ENCODE measurements around the gene NPHP1. TPM values are rescaled to one million over a fixed set of nuclear protein-coding genes. Genes with fewer than 3 reads are reported as not detected.
"Not testable (repeated sequence)": the region's sequence is repeated elsewhere in the genome, so short reads cannot be mapped to it uniquely, and the experiment has no call there.

NPHP1 gene
- total RNA-seq, 2 donors from 2014 or later, result 8.4 to 10.6 TPM

DNA sequence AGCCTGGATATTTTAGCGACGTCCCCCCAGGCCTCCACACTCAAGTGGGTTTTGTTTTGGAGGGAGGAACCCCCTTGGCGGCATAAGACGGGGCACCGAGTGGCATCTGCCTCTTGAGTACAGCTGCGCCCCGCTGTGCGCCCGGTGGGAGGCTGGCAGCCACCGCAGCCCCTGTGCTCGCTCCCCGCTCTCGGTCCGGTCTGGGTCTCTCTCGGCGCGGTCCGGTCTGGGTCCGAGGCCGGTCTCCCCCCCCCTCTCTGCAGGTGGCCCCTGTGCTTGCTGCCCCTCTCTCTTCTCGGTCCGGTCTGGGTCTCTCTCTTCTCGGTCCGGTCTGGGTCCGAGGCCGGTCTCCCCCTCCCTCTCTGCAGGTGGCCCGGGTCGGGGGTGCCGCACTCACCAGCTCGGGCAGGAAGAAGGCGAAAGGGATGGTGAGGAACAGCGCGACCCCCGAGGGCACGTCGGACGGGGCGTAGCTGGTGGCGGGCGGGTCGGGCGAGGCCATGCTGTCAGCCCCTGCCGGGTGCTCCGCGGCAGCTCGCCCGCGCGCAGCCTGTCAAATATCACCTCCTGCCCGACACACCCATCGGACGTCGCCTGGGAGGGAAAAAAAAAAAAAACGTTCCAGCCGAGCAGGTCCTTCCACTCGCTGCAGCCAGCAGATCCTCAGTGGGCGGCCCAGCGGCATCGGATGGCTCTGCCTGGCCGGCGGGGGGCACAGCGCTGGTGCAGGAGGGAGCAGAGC is 89.4 kb downstream of the NPHP1 start, which contains the start of gene MALL:
TSS of gene MALL (minus strand) at position 532 of the 742 bp plus-strand sequence. CDS start at position 502, 30 bp downstream.
- TF ChIP-seq, protein P1, sequence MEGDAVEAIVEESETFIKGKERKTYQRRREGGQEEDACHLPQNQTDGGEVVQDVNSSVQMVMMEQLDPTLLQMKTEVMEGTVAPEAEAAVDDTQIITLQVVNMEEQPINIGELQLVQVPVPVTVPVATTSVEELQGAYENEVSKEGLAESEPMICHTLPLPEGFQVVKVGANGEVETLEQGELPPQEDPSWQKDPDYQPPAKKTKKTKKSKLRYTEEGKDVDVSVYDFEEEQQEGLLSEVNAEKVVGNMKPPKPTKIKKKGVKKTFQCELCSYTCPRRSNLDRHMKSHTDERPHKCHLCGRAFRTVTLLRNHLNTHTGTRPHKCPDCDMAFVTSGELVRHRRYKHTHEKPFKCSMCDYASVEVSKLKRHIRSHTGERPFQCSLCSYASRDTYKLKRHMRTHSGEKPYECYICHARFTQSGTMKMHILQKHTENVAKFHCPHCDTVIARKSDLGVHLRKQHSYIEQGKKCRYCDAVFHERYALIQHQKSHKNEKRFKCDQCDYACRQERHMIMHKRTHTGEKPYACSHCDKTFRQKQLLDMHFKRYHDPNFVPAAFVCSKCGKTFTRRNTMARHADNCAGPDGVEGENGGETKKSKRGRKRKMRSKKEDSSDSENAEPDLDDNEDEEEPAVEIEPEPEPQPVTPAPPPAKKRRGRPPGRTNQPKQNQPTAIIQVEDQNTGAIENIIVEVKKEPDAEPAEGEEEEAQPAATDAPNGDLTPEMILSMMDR (conservative IDR thresholded peaks at IDR 0.05), result no peak
- Mint-ChIP-seq H3K27me3 (ENCODE audit: insufficient read depth) (peaks cover 77% of the 10 kb centered on the region), H3K4me3 (peak within 1 kb of the TSS; percentile 47), H3K27ac (no peak within 1 kb of the TSS), H3K4me1 (peaks cover 7% of the 10 kb centered on the region), H3K36me3 (ENCODE audit: low read depth) (no peaks in the 10 kb centered on the region), H3K9me3 (peaks cover 11% of the 10 kb centered on the region)
- Histone ChIP-seq H3K36me3 (ENCODE audit: control insufficient read depth, insufficient read depth, low read length) (no peaks in the 10 kb centered on the region), H3K9me3 (ENCODE audit: control insufficient read depth, low read length) (no peaks in the 10 kb centered on the region), H3K27ac (ENCODE audit: low read depth, low read length) (no peak within 1 kb of the TSS), H3K4me1 (ENCODE audit: control insufficient read depth, insufficient read depth, low read length) (no peaks in the 10 kb centered on the region), H3K9ac (ENCODE audit: extremely low read depth, low read length, poor library complexity, severe bottlenecking) (no peak within 1 kb of the TSS), H3K4me3 (ENCODE audit: low read length) (peak within 1 kb of the TSS; percentile 69), H3K27me3 (ENCODE audit: control insufficient read depth, insufficient read depth, low read length, poor library complexity, severe bottlenecking) (peaks cover 39% of the 10 kb centered on the region)
- peak; percentile 81 for DNase-seq
- 12 to 16% methylated on average over 15 to 62 of the region's 62 CpGs for WGBS, 2 experiments (ENCODE audit: insufficient coverage in 1 of 2, insufficient read length in 1 of 2)

DNA sequence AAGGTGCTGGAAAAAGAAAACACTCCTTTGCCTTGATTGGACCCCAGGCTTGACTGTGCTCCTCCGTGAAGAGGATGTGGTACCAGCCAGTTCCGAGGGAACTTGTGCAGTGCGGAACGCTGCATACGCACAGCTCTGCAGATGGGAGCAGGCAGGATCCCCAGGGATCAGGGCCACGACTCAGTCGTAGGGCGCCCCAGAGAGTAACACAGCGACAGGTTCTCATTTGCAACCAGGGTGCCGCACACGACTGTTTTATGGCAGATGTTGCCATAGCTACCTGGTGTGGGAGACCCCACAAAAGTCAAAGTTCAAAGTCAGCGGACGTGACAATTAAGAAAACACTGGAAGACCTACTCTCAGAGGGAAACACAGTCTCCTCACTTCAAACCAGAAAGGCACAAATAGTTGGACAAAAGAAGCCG is 90.0 kb downstream of the NPHP1 start:
- Mint-ChIP-seq H3K9me3 (peaks cover 11% of the 10 kb centered on the region), H3K27ac (no peak overlapping the region), H3K4me1 (peaks cover 7% of the 10 kb centered on the region), H3K27me3 (ENCODE audit: insufficient read depth) (peaks cover 82% of the 10 kb centered on the region), H3K4me3 (peak overlapping the region; percentile 47), H3K36me3 (ENCODE audit: low read depth) (no peaks in the 10 kb centered on the region)
- no peak overlapping the region for H3K27ac ChIP-seq (ENCODE audit: low read depth, low read length)
- WGBS, 2 experiments (ENCODE audit: insufficient coverage in 1 of 2, insufficient read length in 1 of 2), result 90 to 91% methylated on average over 14 of the region's 14 CpGs
- H3K9me3 ChIP-seq (ENCODE audit: control insufficient read depth, low read length), result no peaks in the 10 kb centered on the region
- no peaks in the 10 kb centered on the region for H3K4me1 ChIP-seq (ENCODE audit: control insufficient read depth, insufficient read depth, low read length)
- H3K36me3 ChIP-seq (ENCODE audit: control insufficient read depth, insufficient read depth, low read length), result no peaks in the 10 kb centered on the region
- TF ChIP-seq, protein P1 (conservative IDR thresholded peaks at IDR 0.05), result no peak
- no peak overlapping the region for H3K9ac ChIP-seq (ENCODE audit: extremely low read depth, low read length, poor library complexity, severe bottlenecking)
- H3K4me3 ChIP-seq (ENCODE audit: low read length), result peak overlapping the region; percentile 69
- peak; percentile 43 for DNase-seq
- H3K27me3 ChIP-seq (ENCODE audit: control insufficient read depth, insufficient read depth, low read length, poor library complexity, severe bottlenecking), result peaks cover 39% of the 10 kb centered on the region

DNA sequence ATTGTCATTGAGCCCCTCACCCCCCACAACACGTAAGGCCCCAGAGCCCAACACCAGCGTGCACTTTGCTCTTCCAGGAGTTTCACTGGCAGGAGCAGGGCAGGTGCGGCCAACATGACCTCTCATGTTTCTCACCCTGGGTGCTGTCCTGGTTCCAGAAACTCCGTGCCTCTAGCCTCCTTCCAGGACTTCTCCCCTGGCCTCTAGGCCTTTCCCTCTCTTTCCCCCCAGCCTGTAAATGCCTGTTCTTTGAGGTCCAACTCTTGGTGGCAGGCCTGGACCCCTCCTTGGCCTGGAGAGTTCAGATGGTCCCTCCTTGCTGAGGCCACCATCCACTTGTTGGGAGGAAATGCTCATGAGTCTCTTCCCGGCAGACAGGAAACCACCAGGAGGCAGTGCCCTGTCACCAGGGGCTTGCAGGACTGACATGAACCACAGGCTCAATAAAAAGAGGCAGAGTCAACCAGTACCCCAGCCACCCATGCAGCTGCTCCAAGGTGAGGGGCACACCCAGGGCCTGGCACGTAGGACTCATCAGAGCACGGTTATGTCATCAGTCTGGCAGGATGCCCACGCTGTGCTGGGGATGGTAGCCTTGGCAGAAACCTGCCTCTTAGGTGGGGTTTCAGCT is 90.7 kb downstream of the NPHP1 start:
- H3K4me1 ChIP-seq (ENCODE audit: control insufficient read depth, insufficient read depth, low read length), result no peaks in the 10 kb centered on the region
- H3K9ac ChIP-seq (ENCODE audit: extremely low read depth, low read length, poor library complexity, severe bottlenecking), result no peak overlapping the region
- Mint-ChIP-seq H3K4me1 (peaks cover 7% of the 10 kb centered on the region), H3K36me3 (ENCODE audit: low read depth) (no peaks in the 10 kb centered on the region), H3K4me3 (no peak overlapping the region), H3K27ac (no peak overlapping the region), H3K27me3 (ENCODE audit: insufficient read depth) (peaks cover 78% of the 10 kb centered on the region), H3K9me3 (peaks cover 11% of the 10 kb centered on the region)
- H3K27me3 ChIP-seq (ENCODE audit: control insufficient read depth, insufficient read depth, low read length, poor library complexity, severe bottlenecking), result peaks cover 39% of the 10 kb centered on the region
- TF ChIP-seq, protein P1 (conservative IDR thresholded peaks at IDR 0.05), result peak; percentile 63
- H3K36me3 ChIP-seq (ENCODE audit: control insufficient read depth, insufficient read depth, low read length), result no peaks in the 10 kb centered on the region
- no peak overlapping the region for H3K27ac ChIP-seq (ENCODE audit: low read depth, low read length)
- no peak overlapping the region for H3K4me3 ChIP-seq (ENCODE audit: low read length)
- 91 to 94% methylated on average over 5 to 8 of the region's 8 CpGs for WGBS, 2 experiments (ENCODE audit: insufficient coverage in 1 of 2, insufficient read length in 1 of 2)
- no peaks in the 10 kb centered on the region for H3K9me3 ChIP-seq (ENCODE audit: control insufficient read depth, low read length)
- peak; percentile 63 for DNase-seq

DNA sequence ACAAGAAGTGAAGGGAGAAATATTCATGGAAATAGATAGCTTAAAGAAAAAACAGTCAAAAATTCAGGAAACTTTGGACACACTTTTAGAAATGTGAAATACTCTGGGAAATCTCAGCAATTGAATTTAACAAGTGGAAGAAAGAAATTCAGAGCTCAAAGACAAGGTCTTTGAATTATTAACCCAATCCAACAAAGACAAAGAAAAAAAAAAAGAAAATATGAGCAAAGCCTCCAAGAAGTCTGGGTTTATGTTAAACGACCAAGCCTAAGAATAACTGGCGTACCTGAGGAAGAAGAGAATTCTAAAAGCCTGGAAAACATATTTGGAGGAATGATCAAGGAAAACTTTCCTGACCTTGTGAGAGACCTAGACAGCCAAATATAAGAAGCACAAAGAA is 96.5 kb downstream of the NPHP1 start:
- H3K36me3 ChIP-seq (ENCODE audit: control insufficient read depth, insufficient read depth, low read length); H3K27ac ChIP-seq (ENCODE audit: low read depth, low read length); H3K9ac ChIP-seq (ENCODE audit: extremely low read depth, low read length, poor library complexity, severe bottlenecking); DNase-seq; H3K4me3 Mint-ChIP-seq; H3K4me3 ChIP-seq (ENCODE audit: low read length); H3K27ac Mint-ChIP-seq; H3K36me3 Mint-ChIP-seq (ENCODE audit: low read depth); H3K27me3 ChIP-seq (ENCODE audit: control insufficient read depth, insufficient read depth, low read length, poor library complexity, severe bottlenecking); H3K4me1 ChIP-seq (ENCODE audit: control insufficient read depth, insufficient read depth, low read length); H3K9me3 ChIP-seq (ENCODE audit: control insufficient read depth, low read length): not testable (repeated sequence)
- Mint-ChIP-seq H3K27me3 (ENCODE audit: insufficient read depth) (peaks cover 32% of the 10 kb centered on the region), H3K9me3 (peaks cover 25% of the 10 kb centered on the region), H3K4me1 (peaks cover 11% of the 10 kb centered on the region)
- WGBS, 2 experiments (ENCODE audit: insufficient coverage in 1 of 2, insufficient read length in 1 of 2), result 67 to 69% methylated on average over 2 of the region's 2 CpGs
